GM21717 (cell line): ENCODE data around the gene CTSH.
"Not testable (repeated sequence)": the region's sequence is repeated elsewhere in the genome, so short reads cannot be mapped to it uniquely, and the experiment has no call there.

Source experiments
- ATAC-seq: cut with Tn5 transposase; IDR thresholded peaks from one replicate; pipeline ENCODE4 v1.9.1; 2021; ENCODE audit warnings: mild to moderate bottlenecking, moderate library complexity; ENCODE audit not compliant: unreplicated experiment

Gene CTSH

DNA sequence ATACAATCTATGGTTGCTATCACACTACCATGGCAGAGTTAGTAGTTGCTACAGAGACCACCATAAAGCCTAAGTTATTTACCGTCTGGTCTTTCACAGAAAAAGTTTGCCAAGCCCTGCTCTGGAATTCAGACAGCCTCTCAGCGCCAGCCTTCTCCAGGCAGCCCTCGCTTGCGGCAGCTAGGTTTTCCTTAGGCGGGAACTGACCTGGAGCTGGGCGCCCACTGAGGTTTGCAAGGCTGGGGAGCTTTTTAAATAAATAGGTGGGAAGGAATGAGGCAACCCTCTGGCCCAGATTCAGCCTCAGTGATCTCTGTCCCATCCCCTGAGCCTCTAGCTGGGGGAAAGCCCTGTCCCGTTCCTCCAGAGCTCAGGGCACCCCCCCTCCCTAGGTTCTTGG, 1.2 kb downstream of the CTSH start:
- ATAC-seq = no peak

DNA sequence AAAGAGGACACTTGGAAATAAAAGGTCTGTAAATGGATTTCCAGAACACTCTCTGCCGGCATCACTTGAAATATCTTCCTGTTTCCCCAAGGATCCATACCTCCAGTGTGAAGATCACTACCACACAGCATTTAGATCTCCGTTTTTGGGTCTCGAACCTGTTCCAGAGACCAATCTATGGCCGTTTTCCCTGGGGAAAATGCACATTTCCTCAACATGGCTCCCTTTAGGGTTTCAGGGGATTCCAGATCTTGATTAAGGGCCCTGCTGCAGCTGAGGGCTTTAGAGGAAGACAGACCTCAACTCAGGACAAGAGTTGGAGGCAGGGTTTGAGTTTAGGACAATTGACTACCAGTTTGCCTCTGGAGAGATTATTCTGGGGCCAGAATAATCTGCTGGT, 2.1 kb downstream of the CTSH start:
- no peak for ATAC-seq

DNA sequence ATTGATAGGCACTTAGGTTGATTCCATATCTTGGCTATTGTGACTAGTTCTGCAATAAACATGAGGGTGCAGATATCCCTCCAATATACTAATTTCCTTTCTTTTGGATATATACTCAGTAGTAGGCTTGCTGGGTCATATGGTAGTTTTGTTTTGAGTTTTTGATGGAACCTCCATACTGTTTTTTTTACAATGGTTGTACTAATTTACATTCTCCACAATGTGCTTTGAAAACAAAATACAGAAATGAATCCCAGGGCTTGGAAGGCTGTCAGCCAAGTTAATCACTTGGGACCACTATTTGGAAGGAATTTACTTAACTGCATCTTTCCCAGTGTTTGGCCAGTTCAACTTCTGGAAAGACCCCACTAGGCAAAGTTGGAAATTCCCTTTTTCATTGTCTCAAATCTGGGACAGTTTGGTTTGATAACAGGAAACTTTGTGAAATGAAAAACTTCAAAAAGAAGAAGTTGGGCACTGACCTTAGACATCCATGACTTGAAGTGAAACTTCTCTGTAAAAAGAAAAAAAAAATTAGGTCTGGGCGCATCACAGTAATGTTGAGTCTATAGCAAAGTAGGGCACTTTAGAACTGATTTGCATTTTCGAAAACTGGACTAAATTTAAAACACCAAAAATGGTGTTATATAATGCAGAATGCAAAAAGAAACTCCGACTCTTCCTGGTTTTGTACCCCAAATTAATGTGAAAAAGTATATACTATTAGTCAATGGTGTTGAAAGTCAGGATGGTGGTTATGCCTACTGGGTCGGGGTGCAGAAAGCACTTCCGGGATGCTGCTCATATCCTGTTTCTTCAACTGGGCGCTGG, 6.0 kb downstream of the CTSH start:
- peak; percentile 67 for ATAC-seq

DNA sequence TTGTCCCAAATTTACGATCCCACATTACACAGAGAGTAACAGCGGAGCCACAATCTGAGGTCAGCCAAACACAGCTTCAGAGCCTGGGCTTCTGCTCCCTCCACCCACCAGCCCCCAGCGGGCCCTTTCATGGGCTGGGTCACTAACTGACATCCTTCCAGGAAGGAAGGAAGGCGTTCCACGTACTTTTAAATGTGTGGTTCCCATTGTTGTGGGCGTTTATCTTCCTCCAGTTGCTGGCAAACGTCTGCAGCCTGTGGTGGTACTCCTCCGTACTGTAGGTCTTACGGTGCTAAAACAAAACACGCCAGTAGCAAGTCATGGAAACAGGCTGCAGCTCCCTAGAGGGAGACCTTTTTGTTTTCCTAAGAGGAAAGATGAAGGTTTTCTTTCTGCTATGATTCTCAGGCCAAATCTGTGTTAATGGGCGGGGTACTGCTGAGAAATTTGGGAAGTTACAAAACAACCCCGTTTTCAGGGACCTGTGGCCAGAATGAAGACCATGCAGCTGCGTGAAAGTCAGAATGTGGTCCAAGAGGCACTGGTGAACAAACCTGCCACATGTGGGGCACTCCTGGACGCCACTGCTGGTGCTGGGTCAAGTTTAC, 7.6 kb downstream of the CTSH start:
- no peak for ATAC-seq

DNA sequence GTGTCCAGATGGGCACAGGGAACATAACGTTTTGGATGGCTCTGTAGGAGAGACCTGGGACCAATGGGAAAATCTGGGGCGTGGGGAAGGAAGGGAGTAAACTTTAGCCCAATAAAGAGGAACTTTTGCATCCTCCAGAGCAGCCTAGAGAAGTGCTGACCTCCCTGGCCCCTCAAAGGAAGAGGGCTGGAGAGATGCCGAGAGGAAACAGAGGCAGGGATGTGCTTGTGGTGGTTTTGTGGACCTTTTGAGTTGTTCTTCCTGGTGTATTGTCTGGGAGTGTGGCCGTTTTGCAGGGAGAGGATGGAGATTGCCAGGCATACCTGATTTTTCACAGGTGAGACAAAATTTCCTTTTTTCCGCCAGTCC, 10.2 kb downstream of the CTSH start:
- no peak for ATAC-seq

DNA sequence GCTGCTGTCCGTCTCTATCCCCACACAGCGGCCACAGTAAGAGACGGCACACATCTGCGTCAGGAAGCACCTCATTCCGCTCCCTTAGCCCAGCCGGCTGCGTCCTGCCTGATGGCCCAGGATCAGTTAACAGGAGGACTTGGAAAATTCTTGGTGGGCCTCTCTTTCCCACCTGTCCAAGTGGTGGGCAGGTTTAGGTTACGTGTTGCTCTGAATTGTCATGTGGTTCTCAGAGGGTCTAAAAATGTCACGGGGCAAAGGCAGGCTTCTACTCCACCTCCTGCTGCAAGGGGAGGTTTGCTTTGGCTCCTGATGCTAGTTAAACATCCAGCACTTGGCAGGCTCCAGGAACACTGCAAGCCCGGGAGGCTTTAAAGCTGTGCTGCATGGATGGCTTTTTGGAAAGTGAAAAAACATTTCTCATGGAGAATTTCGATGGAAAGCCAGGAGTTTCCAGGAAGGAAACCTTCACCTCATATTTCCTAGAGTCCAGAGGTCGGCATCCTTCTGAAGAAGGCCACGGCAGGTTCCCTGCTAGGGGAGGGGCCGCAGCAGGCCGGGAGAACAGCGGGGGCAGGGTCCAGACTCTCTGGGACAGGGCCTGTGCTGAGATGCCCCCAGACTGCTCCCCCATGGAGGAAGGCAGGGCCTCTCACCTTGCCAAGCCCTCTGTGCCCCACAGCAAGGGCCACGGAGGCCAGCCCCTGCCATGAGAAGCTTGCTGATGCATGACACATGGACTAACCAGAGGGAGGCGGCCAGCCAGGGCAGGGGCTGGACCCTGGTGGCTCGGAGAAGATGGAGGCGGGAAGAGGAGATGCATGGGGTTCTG, 10.8 kb downstream of the CTSH start:
- ATAC-seq = no peak

DNA sequence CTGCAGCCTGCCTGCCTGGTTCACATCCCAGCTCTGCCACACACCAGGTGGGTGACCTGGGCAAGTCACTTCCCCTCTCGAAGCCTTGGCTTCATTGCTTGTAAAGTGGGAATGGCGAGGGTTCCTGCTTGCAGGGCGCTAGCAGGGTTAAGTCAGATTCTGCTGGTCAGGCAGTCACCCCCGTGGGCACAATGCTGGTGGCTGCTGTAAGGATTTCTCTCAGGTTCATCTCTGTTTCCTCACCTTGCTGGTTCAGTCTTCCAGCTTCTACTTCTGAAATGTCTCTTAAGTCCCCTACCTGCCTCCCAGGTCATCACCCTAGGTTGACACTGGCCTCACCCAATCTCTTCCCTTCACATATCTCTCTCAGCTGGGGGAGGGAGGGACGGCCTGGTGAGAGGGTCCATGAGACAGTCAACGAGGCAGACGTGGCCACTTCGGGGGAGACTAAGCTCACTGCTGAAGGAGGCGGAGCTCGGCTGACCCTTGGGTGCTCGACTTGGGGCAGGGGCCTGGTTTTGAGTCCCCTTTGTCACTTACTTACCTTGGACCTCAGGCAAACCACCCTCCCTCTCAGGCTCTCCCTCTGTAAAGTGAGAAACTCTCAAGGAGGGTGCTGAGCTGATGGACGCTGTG, 11.5 kb downstream of the CTSH start:
- no peak for ATAC-seq

DNA sequence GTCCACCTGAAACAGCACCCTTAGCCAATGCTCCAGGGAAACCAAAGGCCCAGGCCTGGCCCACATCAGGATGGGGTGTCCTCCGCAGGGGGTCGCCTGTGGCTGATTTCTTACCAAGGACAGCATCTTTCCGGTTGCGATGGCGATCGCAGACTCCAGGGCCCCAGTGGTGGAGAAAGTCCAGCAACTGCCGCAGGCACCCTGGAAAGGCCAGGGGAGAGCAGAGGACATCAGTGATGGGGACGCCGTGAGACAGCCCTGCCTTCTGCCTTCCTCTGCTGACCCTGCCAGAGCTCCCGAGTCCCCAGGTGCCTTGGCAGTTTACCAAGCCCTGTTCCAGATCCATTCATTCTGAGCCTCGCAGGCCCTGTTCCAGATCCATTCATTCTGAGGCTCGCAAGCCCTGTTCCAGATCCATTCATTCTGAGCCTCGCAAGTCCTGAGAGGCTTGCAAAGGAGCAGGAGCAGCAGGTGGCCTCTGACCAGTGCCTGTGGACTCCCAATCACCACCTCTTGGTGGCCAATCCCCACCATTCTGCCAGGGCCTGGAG, 12.5 kb downstream of the CTSH start:
- no peak for ATAC-seq

DNA sequence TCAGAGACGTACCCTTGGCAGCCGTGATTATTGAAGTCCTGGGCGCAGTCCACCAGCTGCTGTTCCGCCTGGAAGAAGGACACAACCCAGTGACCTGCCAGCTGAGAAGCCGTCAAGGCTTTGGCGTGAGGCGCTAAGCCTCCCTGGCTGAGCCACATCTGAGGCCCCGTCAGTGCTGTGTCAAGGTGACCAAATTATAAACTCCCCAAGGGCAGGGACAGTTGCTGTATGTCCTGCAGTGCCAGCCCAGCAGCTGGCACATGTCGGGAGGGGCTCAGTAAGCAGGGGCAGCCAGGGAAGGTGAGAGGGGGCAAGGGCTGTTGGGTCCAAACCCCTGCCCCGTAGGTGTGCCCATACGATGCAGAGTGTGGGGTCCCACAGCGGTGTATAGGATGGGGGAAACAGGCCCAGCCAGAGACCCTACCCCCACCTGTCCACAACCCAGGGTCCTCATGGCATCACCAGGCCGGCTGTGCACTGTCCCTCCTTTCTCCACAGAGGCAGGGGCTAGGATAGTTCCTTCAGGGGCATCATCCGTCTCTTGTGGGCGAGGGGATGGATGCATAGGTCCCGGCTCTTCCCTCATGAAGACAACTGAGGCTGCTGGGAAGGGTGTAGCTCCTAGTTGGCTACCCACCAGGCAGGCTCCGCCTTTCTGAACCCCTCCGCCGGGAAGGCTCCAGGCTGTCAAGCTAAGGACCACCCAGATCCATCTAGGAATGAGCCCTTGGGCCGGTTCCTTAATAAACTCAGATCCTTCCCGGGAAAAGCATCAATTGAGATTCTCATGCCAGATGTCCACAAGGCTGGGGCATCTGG, 13.2 kb downstream of the CTSH start:
- no peak for ATAC-seq

DNA sequence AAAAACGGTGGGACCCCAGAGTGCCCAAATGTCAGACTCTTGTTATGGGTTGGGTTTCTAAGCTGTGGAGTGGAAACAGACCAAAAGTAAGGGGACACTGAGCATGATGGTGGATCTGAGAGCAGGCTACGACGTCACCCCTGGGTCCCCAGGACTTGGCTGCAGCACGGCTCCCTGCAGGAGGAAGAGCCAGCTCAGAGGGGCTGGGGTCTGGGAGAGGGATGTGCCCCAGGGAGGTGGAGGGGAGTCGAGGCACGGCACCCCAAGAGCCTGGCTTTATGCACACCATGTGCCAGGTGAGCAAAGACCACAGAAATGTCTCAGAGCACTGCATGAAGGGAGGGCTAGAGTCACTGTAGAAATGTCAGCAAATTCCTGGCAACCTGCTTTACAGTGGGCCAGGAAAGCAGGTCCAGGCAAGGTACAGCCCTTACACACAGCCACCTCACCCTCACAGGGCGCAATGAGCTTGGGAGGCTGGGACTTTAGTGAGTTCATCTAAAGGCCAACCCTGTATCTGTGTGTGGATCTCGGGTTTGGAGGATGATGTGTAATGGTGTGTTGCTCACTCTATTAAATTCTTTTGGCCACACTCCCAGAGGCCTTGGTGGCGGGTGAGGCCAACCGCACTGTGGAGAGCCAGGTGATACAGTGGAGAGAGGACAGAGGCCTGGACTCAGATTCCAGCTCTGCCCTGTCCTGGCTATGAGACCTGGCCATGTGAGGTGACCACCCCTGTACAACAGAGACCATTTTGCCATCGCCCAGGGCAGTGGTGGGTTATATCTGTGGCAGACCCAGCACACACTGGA, 14.1 kb downstream of the CTSH start:
- ATAC-seq = no peak

DNA sequence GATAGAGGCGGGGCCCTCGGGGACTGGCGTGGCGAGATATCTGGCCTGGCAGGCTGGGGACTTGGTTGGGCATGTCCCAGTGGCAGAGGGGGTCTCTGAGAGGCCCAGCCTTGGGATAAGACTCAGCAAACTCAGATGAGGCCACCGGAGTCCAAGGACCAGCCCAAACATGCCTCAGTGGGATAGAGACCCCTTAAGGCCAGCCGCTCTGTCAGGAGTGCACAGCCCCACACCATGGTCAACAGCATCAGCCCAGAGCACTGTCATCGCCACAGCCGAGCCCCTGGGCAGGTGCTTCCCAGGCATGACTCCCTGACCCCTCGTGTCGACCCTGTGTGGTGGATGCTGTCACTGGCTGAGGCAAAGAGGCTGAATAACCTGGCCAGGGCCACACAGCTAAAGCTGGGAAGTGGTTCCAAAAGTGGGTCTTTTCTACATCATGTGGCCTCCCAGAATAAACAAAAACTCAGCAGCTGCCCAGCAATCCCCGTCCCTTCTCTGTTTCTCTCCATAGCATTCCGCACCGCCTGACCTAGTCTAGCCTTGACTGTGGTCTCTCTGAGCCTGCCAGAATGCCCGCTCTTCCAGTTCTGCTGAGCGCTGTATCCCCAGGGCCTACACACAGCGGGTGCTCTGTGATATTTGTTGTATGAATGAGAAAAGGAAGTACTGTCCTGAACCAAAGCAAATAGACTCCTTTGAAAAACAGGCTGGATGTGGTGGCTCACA, 15.1 kb downstream of the CTSH start:
- no peak for ATAC-seq

DNA sequence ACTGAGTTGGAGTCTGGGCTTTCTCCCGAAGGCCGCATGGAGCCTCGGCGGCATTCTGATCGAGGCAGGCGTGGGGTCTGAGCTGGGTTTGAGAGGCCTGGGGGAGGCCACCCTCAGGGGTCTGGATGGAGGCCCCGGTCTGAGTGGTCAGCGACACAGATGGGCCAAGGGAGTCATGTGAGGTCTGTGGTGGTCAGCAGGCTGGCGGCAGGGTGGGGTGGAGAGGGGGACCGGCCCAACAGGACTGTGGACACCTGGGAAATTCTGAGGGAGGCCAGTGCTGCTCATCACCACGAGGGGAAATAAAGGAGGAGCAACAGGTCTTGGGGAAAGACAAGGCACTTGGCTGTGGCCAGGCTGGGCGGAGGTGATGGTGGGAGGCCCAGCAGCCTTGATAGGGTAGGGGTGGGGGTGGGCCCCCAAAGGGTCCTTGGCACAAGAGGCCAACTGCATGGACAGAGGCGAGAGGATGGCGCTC, 16.2 kb downstream of the CTSH start:
- ATAC-seq = no peak

DNA sequence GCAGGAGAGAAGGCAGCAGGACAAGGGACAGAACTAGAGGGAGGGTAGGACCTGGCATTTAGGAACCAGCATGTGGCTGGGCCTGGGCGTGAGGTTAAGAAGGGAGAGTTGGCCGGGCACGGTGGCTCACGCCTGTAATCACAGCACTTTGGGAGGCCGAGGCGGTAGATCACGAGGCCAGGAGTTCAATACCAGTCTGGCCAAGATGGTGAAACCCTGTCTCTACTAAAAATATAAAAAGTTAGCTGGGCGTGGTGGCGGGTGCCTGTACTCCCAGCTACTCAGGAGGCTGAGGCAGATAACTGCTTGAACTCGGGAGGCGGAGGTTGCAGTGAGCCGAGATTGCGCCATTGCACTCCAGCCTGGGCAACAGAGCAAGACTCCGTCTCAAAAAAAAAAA, 16.7 kb downstream of the CTSH start:
- not testable (repeated sequence) for ATAC-seq

DNA sequence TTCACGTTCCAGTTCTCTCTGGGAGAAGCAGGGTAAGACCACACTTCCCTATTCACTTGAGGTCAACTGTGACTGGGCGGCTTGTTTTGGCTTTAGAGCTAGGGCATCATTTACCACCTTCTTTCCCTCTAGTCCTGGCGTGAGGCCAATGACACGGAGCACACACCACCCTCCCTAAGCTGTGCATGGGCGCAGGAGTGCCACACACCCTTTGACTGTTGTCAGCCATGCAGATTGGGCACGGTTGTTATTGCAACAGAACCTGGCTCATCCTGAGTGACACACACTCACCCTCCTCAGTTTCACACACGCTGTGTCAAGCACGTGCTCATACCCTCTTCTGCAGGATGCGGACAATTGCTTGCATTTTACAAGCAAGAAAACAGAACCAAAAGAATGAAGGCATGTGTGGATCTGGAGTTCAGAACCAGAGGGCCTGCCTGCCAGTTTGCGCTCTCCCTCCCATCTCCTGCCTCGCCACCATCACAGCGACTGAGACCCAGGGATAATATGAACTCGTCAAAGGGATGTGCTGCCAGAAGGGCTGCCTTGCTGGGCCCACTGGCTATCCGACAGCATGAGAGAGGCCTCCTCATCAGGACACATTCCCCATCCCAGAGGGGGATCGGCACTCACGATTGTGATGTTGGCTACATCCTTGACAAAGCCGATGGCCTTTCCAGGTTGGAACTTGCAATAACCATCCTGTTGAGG, 17.6 kb downstream of the CTSH start:
- ATAC-seq = no peak

DNA sequence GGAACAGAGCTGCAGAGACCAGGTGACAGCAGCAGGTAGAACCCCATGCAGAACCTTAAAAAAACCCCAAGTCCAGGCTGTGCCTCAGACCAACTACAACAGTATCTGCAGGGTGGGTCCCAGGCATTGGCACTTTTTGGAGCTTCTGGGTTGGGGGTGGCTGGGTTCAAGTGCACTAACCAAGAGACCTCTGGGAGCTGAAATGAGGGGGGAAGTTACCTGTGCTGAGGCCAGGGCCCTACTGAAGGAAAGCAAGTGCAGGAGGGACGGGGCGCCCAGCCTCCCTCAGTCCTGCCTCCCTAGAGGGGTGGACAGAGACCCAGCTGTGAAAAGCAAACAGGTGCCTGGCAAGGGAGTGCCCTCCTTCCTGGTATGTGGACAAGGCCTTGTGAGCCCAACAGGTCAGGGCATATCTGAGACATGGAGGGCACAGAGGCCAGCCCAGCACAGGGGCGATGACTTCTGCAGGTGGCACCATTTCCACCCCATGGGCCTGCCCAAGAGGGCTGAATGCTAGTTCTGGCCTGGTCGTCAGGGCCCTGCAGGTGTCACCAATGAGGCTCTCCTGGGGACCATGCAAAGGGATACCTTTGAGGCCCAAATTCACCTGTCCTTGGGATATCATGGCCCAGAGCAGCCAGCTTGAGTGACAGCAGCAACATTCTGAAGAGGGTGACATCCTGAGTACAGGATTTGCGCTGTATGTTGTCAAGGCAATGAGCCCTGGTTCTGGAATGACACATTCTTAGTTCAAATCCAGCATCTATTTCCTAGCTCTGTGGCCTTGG, 18.7 kb downstream of the CTSH start:
- ATAC-seq = no peak

DNA sequence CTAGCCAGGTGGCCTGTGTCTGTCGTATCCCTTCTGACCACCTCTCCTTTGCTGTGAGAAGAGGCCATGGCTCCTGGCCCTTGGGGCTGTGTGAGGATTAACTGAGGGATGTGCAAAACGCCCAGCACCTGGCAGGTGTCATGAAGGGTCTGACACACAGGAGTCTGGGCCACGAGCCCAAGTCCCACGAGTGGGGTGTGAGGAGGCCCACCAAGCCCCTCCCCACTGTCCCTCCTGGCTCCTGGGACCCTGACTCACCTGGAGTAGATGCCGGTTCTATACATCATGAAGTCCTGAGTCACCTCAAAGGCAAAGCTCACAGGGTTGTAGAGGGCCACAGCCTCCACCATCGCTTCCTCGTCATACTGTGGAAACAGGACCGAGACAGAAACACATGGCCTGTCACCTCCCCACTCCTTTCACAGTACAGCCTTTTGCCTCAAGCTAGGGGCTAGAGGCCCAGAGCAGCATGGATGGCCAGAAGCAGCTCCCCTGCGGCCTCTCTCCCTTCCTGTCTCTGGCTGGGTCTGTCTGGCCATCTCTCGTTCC, 19.7 kb downstream of the CTSH start:
- ATAC-seq = no peak
